Stomach (tissue), 9 donors: ENCODE data around the gene SLC41A3. TPM values are rescaled to one million over a fixed set of nuclear protein-coding genes. Genes with fewer than 3 reads are reported as not detected.

Experiments used
- DNase-seq, 2 donors: peaks; one replicate each; pipeline versions ENCODE4 v3.0.0 to v3.0.0-alpha.2; 2013 to 2019
- H3K27ac ChIP-seq, 5 donors: fragments of 200-600 bp in 4 of 5; sonication (generic) in 4 of 5; one replicate each; pipeline ENCODE4 v1.5.1; 2013 to 2019; ENCODE audit warnings: mild to moderate bottlenecking in 1 of 5, moderate library complexity in 1 of 5
- H3K27me3 ChIP-seq, 3 donors: fragments of 200-600 bp; sonication (generic); one replicate each; pipeline ENCODE4 v1.5.1; 2017 to 2019; ENCODE audit warnings: mixed run types in 1 of 3
- H3K36me3 ChIP-seq, 4 donors: fragments of 200-600 bp; sonication (generic); 1 replicate in 3 of 4; 2 replicates in 1 of 4; pipeline ENCODE4 v1.5.1; 2016 to 2019
- H3K4me1 ChIP-seq, 4 donors: fragments of 200-600 bp; sonication (generic); one replicate each; pipeline ENCODE4 v1.5.1; 2016 to 2019
- H3K4me3 ChIP-seq, 4 donors: fragments of 200-600 bp; sonication (generic) in 3 of 4; one replicate each; pipeline ENCODE4 v1.5.1; 2016 to 2019; ENCODE audit warnings: mild to moderate bottlenecking in 1 of 4
- H3K9me3 ChIP-seq, 4 donors: fragments of 200-600 bp; sonication (generic); one replicate each; pipeline ENCODE4 v1.5.1; 2016 to 2019
- CTCF ChIP-seq, 7 experiments: fragments of 450-650 bp in 4 of 7; fragments of 200-600 bp in 3 of 7; sonication (generic) in 3 of 7; IDR thresholded peaks; one replicate each; pipeline ENCODE4 v1.5.1; 2016 to 2019; ENCODE audit warnings: antibody characterized with exemption in 7 of 7, control low read depth in 2 of 7, mild to moderate bottlenecking in 1 of 7
- EP300 ChIP-seq: sonication (generic); formaldehyde crosslinking; IDR thresholded peaks from one replicate; pipeline ENCODE4 v1.6.1; 2017; ENCODE audit warnings: antibody characterized with exemption
- POLR2A ChIP-seq, 4 donors: fragments of 450-650 bp; IDR thresholded peaks; one replicate each; pipeline ENCODE4 v1.6.1; 2016; ENCODE audit warnings: antibody characterized with exemption in 4 of 4, control low read depth in 2 of 4, mild to moderate bottlenecking in 1 of 4, moderate library complexity in 1 of 4
- POLR2AphosphoS5 ChIP-seq, 3 donors: sonication (generic); formaldehyde crosslinking; IDR thresholded peaks; one replicate each; pipeline ENCODE4 v1.6.1; 2016; ENCODE audit warnings: antibody characterized with exemption in 3 of 3
- WGBS, 5 donors: extraction: QIAGEN DNeasy Blood & Tissue Kit in 3 of 5; methylation state at CpG; one replicate each; pipeline versions ENCODE4 v1.1.5 to v1.1.7; 2013 to 2018; 5-methylcytosine and 5-hydroxymethylcytosine counted together
- intact Hi-C: fragments of 100-400 bp; cut with DNase I; formaldehyde crosslinking; loops from one replicate; pipeline ENCODE4 v1.15.1; 2023; ENCODE audit warnings: low total_unique reads
- polyA plus RNA-seq, 3 donors: library from polyadenylated mRNA; stranded (reverse); fragments of 200-250 nt; gene quantifications; one replicate each; pipeline ENCODE4 v1.2.3, GENCODE V29; 2013
- total RNA-seq, 5 donors: library from RNA; depleted of rRNA; stranded (reverse); fragments of >200 nt; gene quantifications; one replicate each; pipeline versions ENCODE4 v1.1.0 to v1.2.3, GENCODE V29; 2014 to 2016
- donor health status: healthy with polysubstance abuse.
- donor health status: Bipolar disorder and iron deficiency.
- donor health status: healthy.

The SLC41A3 gene
- total and polyA plus RNA-seq, 8 donors = 15.4 to 81.7 (median 27.9) TPM

- peak; percentile 28 to 86 for DNase-seq
These were observed 45.5 kb upstream of the SLC41A3 start for GRCh38 chr3:126129398-126129891.

GRCh38 chr3:126128504-126129397, 44.8 kb upstream of the SLC41A3 start:
- Histone ChIP-seq H3K4me3 (no peak overlapping the region), H3K9me3 (no peaks in the 10 kb centered on the region), H3K27ac (peak overlapping the region in 1 of 5 donors; percentile 66), H3K27me3 (no peaks in the 10 kb centered on the region), H3K4me1 (peaks cover 6 to 20% (median 16%) of the 10 kb centered on the region in 4 donors), H3K36me3 (no peaks in the 10 kb centered on the region)
- TF ChIP-seq EP300 (no peak), POLR2A (IDR thresholded peaks at IDR 0.05) (no peak), POLR2AphosphoS5 (IDR thresholded peaks at IDR 0.05) (no peak), CTCF (IDR thresholded peaks at IDR 0.05) (no peak)
- peak in 1 of 2 donors; percentile 11 for DNase-seq
- intact Hi-C loops = loop anchor here (10.0 kb wide), 1 partner anchor 266 kb away; the partner anchor contains the start of gene CFAP100
- whole genome bisulfite sequencing, 5 donors = 67 to 87% (median 79%) methylated on average over 4 to 13 of the region's 13 CpGs

More at GRCh38 chr3:126129398-126129891, 45.5 kb upstream of the SLC41A3 start:
- no peak for TF ChIP-seq EP300
- no peak for TF ChIP-seq POLR2A (IDR thresholded peaks at IDR 0.05)
- TF ChIP-seq CTCF (IDR thresholded peaks at IDR 0.05) = no peak
- peak in 1 of 3 donors; percentile 64 for TF ChIP-seq POLR2AphosphoS5 (IDR thresholded peaks at IDR 0.05)
- no peaks in the 10 kb centered on the region for H3K36me3 ChIP-seq
- H3K27me3 ChIP-seq = no peaks in the 10 kb centered on the region
- intact Hi-C loops = loop anchor here (10.0 kb wide), 1 partner anchor 265 kb away; the partner anchor contains the start of gene CFAP100
- no peak overlapping the region for H3K4me3 ChIP-seq
- no peaks in the 10 kb centered on the region for H3K9me3 ChIP-seq
- peak overlapping the region; percentile 15 to 77 (median 29) for H3K27ac ChIP-seq
- peaks cover 6 to 20% (median 19%) of the 10 kb centered on the region in 4 donors for H3K4me1 ChIP-seq
- WGBS, 5 donors = 27 to 51% (median 36%) methylated on average over 11 to 16 of the region's 16 CpGs

- DNase-seq = peak in 1 of 2 donors; percentile 18
- H3K36me3 ChIP-seq = no peaks in the 10 kb centered on the region
These were observed 44.0 kb upstream of the SLC41A3 start for GRCh38 chr3:126127904-126128303.

More at GRCh38 chr3:126127904-126128303, 44.0 kb upstream of the SLC41A3 start:
- intact Hi-C loops = loop anchor here (10.0 kb wide), 1 partner anchor 267 kb away; the partner anchor contains the start of gene CFAP100
- Histone ChIP-seq H3K27ac (no peak overlapping the region), H3K4me1 (peaks cover 6 to 20% (median 16%) of the 10 kb centered on the region in 4 donors), H3K27me3 (no peaks in the 10 kb centered on the region), H3K9me3 (no peaks in the 10 kb centered on the region), H3K4me3 (no peak overlapping the region)
- TF ChIP-seq EP300 (no peak), POLR2A (IDR thresholded peaks at IDR 0.05) (no peak), CTCF (IDR thresholded peaks at IDR 0.05) (no peak), POLR2AphosphoS5 (IDR thresholded peaks at IDR 0.05) (no peak)
- WGBS, 5 donors = 79 to 89% (median 81%) methylated on average over 7 of the region's 7 CpGs
